ENCODE data around the gene ARHGAP25. TPM values are rescaled to one million over a fixed set of nuclear protein-coding genes. Genes with fewer than 3 reads are reported as not detected.

ARHGAP25 gene
- total and polyA plus RNA-seq, 10 of the 15 experiments (the other 5 are each of a cell fraction or from before 2014, with no cell fraction given), result 0.15 to 1.0 (median 0.46) TPM

GRCh38 chr2:68863996-68864395 is 129.4 kb downstream of the ARHGAP25 start (continued):
- TF ChIP-seq PKNOX1 (IDR thresholded peaks at IDR 0.05), result no peak
- TF ChIP-seq HDAC6 (IDR thresholded peaks at IDR 0.05; ENCODE audit: unreplicated experiment), result no peak

GRCh38 chr2:68865108-68865507 is 130.5 kb downstream of the ARHGAP25 start:
- CTCF ChIA-PET, result no interaction called here
- DNase-seq (ENCODE audit: low read depth, low spot score), result no peak
- no TSS peak for BruUV-seq (replicated peaks)
- Histone ChIP-seq H3K4me2 (ENCODE audit: control insufficient read depth, insufficient read depth) (no peak overlapping the region), H3K4me1 (ENCODE audit: control insufficient read depth, insufficient read depth, low read length) (no peaks in the 10 kb centered on the region), H2AFZ (ENCODE audit: control insufficient read depth, low read depth, low read length) (no peak overlapping the region), H3K9me3 (replicated peaks; ENCODE audit: control insufficient read depth, insufficient read depth, low read length) (no peaks in the 10 kb centered on the region), H3K9ac (ENCODE audit: control insufficient read depth, insufficient read depth, low read length) (no peak overlapping the region), H3K27ac (ENCODE audit: control insufficient read depth, insufficient read depth) (no peak overlapping the region), H3K4me3 (no peak overlapping the region), H3K27me3 (replicated peaks in 1 of 2; ENCODE audit: control insufficient read depth in 2 of 2, insufficient read depth in 2 of 2, low read length in 1 of 2) (peaks cover 0 to 3% of the 10 kb centered on the region in 2 experiments; a peak in 3 of 4 replicates), H4K20me1 (ENCODE audit: control insufficient read depth, insufficient read depth) (no peaks in the 10 kb centered on the region), H3K79me2 (ENCODE audit: control insufficient read depth, insufficient read depth, low read length) (no peaks in the 10 kb centered on the region), H3K36me3 (ENCODE audit: control insufficient read depth in 2 of 2, insufficient read depth in 2 of 2, low read length in 1 of 2) (no peaks in the 10 kb centered on the region)
- intact Hi-C loops (cut with micrococcal nuclease; ENCODE audit: unreplicated experiment), result no loop called here
- no peak for ATAC-seq
- TF ChIP-seq ZNF592 (IDR thresholded peaks at IDR 0.05), result no peak
- TF ChIP-seq MXI1 (IDR thresholded peaks at IDR 0.05; ENCODE audit: low read depth, low read length), result no peak
- TF ChIP-seq STAT1 (conservative IDR thresholded peaks at IDR 0.05), result no peak
- TF ChIP-seq MEF2B (IDR thresholded peaks at IDR 0.05; ENCODE audit: partially characterized antibody, poor library complexity, severe bottlenecking), result no peak
- TF ChIP-seq IRF5 (IDR thresholded peaks at IDR 0.05; ENCODE audit: borderline replicate concordance), result no peak
- no peak for TF ChIP-seq FOXK2 (IDR thresholded peaks at IDR 0.05)
- TF ChIP-seq ETV6 (conservative IDR thresholded peaks at IDR 0.05 in 1 of 2, IDR thresholded peaks at IDR 0.05 in 1 of 2; ENCODE audit: borderline replicate concordance in 1 of 2, low read depth in 1 of 2), result no peak
- no peak for TF ChIP-seq CREM (IDR thresholded peaks at IDR 0.05; ENCODE audit: low read depth)
- TF ChIP-seq CBX3 (IDR thresholded peaks at IDR 0.05; ENCODE audit: borderline replicate concordance, low read depth), result no peak
- TF ChIP-seq SIX5 (IDR thresholded peaks at IDR 0.05; ENCODE audit: low read depth, low read length, severe bottlenecking), result no peak
- no peak for TF ChIP-seq ZNF207 (IDR thresholded peaks at IDR 0.05; ENCODE audit: borderline replicate concordance)
- FAIRE-seq, result no peak
- RAD21 ChIA-PET (ENCODE audit: unreplicated experiment), result no interaction called here
- in situ Hi-C loops (cut with MboI), result no loop called here
- POLR2A ChIA-PET, result no interaction called here
- SMC1A ChIA-PET (ENCODE audit: uncharacterized antibody, unreplicated experiment), result no interaction called here

Data from GM12878 (cell line).